H7 (cell line): ENCODE results near the gene RAB21. TPM values are rescaled to one million over a fixed set of nuclear protein-coding genes. Genes with fewer than 3 reads are reported as not detected.

Experiments
- DNase-seq: peaks from one replicate; pipeline ENCODE4 v3.0.0; 2012
- H3K27me3 ChIP-seq: 2 replicates; pipeline ENCODE4 v1.6.0; 2011; ENCODE audit warnings: mild to moderate bottlenecking, low read length; ENCODE audit not compliant: control insufficient read depth, insufficient read depth
- H3K36me3 ChIP-seq: replicated peaks from 2 replicates; pipeline ENCODE4 v1.5.1; 2011; ENCODE audit warnings: low read length; ENCODE audit not compliant: control insufficient read depth, insufficient read depth
- H3K4me3 ChIP-seq: 2 replicates; pipeline ENCODE4 v1.5.1; 2011; ENCODE audit warnings: low read depth, mild to moderate bottlenecking, control low read depth, low read length, moderate library complexity; ENCODE audit not compliant: insufficient read depth
- total RNA-seq: library from RNA; depleted of rRNA; stranded (reverse); fragments of >200 nt; shearing (Covaris generic); gene quantifications from 2 replicates; pipeline ENCODE4 v1.2.3, GENCODE V29; 2014; rRNA removed

The RAB21 gene, protein sequence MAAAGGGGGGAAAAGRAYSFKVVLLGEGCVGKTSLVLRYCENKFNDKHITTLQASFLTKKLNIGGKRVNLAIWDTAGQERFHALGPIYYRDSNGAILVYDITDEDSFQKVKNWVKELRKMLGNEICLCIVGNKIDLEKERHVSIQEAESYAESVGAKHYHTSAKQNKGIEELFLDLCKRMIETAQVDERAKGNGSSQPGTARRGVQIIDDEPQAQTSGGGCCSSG
- 11.6 and 17.2 TPM in 2 replicates for total RNA-seq

DNA sequence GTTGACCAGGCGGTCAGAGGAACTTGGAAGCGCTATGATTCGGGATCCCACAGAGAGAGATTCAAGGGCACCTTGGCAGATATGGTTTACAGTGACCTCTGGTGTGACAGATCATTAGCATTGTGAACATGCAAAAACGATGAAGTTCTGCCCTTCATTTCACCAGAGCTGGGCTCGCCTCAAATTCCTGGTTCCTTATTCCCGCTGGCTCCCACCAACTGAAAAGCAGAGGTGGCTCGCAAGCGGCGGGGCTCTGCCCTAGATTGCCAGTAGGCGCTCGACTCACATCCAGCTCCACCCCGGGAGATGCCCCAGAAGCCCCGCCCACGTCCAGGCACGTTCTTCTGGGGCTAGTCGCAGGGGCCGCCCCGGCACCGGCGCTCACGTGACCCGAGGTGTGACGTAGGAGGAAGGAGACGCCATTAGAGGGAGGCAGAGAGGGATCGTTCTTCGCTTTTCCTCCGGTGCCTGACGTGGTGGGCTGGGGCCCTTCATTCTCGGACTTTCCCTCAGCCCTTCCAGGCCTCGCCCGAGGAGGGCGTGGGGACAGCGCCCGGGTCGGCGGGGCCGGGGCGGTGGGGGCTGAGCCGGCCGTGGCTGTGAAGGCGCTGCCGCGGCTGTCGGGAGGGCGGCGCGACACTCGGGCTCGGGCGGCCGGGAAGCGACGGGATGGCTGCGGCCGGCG is at the start of gene RAB21:
Gene RAB21, plus strand, starts transcription at position 403 of the 685 bp plus-strand sequence. Its CDS starts 267 bp downstream, at position 670.
- Histone ChIP-seq H3K27me3 (no peaks in the 10 kb centered on the region), H3K36me3 (no peaks in the 10 kb centered on the region), H3K4me3 (peak within 1 kb of the TSS; percentile 52)
- peak; percentile 95 for DNase-seq

DNA sequence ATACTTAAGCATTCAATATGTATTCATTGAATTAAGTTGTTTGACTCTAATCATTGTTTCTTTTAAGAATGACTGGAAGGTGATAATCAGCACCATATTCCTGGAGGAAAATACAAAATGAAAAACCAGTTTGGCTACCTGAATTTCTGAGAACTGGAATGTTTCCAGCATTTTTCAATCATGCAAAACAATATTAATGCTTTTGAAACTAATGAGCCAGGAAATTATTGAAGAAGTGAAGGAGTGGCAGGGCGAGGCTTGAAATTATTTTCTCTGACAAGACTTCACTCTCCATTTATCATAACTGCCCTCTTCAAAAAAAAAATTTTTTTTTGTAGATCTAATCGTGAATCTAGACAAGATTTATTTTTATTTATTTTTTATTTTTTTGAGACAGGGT is 49.7 kb upstream of the RAB21 start:
- Histone ChIP-seq H3K27me3 (no peaks in the 10 kb centered on the region), H3K36me3 (no peaks in the 10 kb centered on the region), H3K4me3 (no peak overlapping the region)
- no peak for DNase-seq

DNA sequence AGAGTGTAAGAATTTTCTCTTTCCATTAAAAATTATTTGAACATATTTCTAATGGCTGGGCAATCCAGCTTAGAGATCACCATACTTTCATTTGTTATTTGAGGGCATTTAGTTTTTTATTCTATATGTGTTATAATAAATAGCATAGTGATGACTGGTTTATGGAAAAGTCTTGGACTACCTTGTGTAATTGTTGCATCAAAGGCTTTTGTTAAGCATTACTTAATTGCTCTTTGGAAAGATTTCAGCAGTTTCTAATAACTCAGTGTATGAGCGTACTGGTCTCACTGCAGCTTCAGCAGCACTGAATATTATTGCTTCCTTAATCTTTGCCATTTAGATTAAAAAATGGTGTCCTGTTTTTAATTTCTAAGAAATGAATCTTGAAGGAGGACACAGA is 46.0 kb upstream of the RAB21 start:
- Histone ChIP-seq H3K27me3 (no peaks in the 10 kb centered on the region), H3K36me3 (no peaks in the 10 kb centered on the region), H3K4me3 (no peak overlapping the region)
- no peak for DNase-seq

DNA sequence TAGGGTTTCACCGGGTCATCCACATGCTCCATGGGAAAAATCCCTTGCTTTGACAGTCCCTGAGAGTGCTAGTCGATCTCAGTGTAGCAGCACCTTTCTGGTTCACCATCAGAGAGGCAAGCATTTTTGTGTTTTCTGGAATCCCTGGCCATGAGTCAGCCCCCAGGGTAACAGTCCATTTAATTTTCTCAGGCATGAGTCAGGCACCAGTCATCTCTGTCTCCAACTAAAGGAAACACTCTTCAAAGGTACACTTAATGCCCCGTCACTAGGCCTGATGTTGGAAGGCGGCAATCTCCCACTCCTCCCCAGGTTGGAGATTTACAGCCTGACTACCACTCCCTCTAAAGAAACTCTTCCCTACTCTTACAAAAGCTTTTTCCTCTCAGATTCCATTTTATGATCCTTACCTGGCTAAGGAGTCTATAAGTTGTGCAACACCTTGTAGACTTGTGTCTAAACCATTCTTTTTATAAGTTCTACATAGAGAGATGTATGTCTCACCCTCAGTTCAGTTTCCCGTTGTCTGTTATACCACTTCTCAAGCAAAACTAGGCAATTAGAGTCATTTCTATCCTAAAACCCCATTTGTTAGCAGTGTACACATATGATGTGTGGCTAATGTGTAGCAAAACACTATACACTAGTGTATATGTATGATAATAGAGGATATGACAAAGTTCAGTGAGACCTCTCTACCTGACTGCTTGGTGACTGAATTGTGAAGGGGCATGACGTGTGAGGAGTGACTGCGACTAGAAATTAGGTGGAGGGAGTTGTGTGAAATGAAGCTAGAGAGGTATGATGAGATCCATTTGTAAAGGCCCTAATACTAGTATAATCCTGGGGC is 44.2 kb upstream of the RAB21 start:
- Histone ChIP-seq H3K4me3 (no peak overlapping the region), H3K27me3 (no peaks in the 10 kb centered on the region), H3K36me3 (no peaks in the 10 kb centered on the region)
- DNase-seq, result no peak

DNA sequence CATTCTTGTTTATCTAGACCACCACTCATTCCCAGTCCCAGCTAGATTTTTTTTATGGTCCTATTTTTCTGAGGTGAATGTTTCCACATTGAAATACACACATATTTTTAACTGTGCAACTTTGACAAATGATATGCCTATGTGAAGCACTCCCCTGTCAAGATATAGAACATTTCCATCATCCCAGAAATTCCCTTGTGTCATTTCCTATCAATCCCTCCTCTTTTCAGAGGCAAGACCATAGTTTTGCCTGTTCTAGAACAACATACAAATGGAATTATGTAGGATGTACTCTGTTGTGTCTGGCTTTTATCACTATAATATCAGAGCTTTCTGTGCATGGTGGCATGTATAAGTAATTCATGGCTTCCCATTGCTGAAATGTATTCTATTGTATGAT is 36.1 kb upstream of the RAB21 start:
- no peaks in the 10 kb centered on the region for H3K27me3 ChIP-seq
- no peaks in the 10 kb centered on the region for H3K36me3 ChIP-seq
- H3K4me3 ChIP-seq, result no peak overlapping the region
- DNase-seq, result no peak

DNA sequence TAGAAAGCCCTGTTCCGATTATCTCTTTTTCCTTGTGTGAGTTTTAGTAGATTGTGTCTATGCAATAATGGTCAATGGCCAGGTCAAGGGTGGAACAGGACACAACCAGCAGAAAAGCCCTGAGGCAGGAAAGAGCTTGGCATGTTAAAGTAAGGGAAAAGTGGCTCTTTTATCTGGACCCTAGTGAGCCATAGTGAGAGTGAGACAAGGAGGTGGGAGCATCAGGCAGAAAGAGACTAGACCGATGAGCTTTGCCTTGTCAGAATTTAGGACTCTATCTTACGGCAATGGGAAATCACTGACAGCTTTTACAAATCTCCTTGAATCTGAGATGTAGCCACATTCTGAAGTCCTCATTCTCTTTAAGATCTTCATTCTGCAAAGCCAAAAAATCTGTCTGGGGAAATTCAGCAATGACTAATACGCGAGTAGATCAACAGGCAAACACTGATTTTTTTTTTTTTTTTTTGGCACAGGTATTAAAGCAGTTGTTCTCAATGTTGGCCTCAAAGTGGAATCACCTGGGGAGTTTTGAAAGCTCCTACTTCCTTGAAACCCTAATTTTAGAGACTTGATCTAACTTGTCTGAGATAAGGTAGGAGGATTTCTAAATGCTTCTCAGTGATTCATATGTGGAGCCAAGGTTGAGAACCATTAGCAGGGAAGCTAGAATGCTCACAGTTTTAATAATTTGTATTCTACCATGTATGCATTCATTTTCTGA is 34.9 kb upstream of the RAB21 start:
- Histone ChIP-seq H3K27me3 (no peaks in the 10 kb centered on the region), H3K4me3 (no peak overlapping the region), H3K36me3 (no peaks in the 10 kb centered on the region)
- no peak for DNase-seq

DNA sequence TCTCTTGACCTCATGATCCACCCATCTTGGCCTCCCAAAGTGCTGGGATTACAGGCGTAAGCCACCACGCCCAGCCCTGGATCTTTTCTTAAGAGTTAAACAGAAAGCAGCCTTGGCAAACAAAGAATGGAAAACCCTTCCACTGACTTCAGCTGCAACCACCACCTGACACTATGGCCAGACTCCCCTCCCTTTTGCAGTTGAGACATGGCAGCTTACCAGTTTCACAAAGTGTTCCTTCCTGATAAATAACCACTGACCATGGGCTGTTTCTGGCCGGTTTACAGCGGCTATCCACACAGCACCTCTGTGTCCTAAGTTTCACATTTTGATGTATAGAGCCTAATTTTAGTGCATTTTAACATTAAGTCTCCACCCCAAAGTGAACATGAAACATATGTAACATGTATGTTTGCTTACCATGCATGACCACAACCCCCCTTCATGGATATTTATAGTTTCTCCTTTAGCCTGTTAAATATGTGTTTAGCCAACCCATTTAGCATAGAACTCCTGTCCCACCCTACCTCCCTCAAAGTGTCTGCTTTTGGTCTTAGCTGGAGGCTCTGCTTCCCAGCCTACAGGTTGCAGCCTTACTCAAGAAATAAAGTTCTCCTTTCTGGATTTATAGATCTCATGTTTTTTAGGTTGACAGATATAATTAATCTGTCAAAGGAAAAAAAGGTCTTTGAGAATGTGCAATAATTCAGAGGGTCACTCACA is 32.7 kb upstream of the RAB21 start:
- Histone ChIP-seq H3K27me3 (no peaks in the 10 kb centered on the region), H3K4me3 (no peak overlapping the region), H3K36me3 (no peaks in the 10 kb centered on the region)
- no peak for DNase-seq

DNA sequence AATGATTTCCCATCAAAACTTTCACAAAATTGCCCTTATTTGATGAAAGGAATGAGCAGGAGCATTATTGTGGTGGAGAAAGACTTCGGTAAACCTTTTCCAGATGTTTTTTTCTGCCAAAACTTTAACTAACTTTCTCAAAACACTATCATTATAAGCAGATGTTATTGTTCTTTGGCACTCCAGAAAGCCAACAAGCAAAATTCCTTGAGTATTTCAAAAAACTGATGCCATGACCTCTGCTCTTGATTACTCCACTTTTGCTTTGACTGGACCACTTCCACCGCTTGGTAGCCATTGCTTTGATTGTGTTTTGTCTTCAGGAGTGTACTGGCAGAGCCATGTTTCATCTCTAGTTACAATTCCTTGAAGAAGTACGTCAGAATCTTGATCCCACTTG is 29.7 kb upstream of the RAB21 start:
- Histone ChIP-seq H3K4me3 (no peak overlapping the region), H3K27me3 (no peaks in the 10 kb centered on the region), H3K36me3 (no peaks in the 10 kb centered on the region)
- DNase-seq, result no peak

DNA sequence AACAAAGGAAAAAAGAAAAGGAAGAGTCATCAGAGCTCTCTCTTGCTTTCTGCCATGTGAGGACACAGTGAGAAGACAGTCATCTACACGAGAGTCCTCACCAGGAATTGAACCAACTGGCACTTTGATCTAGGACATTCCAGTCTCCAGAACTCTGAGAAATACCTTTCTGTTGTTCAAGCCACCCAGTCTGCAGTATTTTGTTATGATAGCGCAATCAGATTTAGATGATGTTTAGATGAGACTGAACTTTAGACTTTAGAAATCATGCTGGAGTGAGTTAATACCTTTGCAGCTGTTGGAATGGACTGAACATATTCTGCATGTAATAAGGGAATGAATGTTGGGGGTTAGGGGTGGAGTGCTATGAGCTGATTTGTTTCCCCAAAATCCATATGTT is 28.1 kb upstream of the RAB21 start:
- no peaks in the 10 kb centered on the region for H3K27me3 ChIP-seq
- DNase-seq, result no peak
- H3K36me3 ChIP-seq, result no peaks in the 10 kb centered on the region
- no peak overlapping the region for H3K4me3 ChIP-seq

DNA sequence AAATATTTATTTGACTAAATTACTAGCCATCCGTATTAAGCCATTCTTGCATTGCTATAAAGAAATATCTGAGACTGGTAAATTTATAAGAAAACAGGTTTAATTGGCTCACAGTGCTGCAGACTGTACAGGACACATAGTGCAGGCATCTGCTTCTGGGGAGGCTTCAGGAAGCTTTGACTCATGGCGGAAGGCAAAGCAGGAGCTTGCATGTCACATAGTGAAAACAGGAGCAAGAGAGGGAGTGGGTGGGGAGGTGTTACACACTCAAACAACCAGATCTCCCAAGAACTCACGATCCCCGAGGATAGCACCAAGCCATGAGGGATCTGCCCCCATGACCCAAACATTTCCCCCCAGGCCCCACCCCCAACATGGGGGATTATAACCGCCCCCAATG is 26.7 kb upstream of the RAB21 start:
- H3K4me3 ChIP-seq, result no peak overlapping the region
- no peaks in the 10 kb centered on the region for H3K36me3 ChIP-seq
- no peaks in the 10 kb centered on the region for H3K27me3 ChIP-seq
- DNase-seq, result no peak

DNA sequence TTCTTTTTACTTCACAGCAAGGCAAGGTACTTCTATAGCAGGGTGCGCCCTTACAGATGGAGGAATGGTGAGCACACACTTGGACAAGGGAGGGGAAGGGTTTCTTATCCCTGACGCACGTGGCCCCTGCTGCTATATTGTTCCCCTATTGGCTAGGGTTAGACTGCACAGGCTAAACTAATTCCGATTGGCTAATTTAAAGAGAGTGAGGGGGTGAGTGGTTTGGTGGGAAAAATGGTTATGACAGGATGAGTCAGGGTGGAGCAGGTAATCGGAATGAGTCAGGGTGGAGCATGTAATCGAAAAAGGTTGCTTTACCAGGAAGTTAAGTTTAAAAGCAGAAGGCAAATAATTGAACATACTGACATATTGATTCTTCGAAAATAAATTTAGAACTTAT is 23.7 kb upstream of the RAB21 start:
- no peak overlapping the region for H3K4me3 ChIP-seq
- DNase-seq, result no peak
- no peaks in the 10 kb centered on the region for H3K36me3 ChIP-seq
- no peaks in the 10 kb centered on the region for H3K27me3 ChIP-seq

DNA sequence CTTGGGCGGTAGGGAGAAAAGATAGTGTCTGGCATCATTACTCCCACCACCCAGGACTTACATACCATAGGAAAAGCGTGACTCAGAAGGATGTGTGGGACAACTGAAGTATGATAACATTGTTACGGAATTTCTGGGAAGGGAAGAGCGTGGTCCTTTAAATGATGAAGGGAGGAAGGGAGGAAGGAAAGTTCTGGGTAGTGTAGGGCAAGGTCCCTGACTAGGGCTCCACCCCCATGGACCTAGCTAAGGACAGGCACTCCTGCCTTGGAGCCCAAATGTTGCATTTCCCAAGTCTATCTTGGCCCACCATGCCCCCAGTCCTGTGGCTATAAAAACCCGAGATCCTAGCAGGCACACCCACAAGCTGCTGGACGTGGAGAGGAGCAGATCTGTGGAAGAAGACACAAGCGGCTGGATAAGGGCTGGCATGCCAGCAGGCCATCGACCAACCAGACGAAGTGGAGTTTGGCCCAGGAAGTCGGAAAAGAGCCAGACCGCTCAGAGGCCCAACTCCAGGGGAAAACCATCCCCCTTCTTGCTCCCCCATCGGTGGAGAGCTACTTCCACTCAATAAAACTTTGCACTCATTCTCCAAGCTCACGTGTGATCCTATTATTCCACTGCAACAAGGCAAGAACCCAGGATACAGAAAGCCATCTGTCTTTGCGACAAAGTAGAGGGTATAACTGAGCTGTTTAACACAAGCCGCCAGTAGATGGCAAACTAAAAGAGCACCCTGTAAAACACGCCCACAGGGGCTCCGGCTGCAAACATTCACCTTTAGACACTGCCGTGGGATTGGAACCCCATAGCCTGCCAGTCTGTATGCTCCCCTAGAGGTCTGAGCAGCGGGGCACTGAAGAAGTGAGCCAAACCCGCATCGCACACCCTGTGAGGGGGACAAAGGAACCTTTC is 23.0 kb upstream of the RAB21 start:
- peak; percentile 34 for DNase-seq
- Histone ChIP-seq H3K27me3 (no peaks in the 10 kb centered on the region), H3K36me3 (no peaks in the 10 kb centered on the region), H3K4me3 (no peak overlapping the region)

DNA sequence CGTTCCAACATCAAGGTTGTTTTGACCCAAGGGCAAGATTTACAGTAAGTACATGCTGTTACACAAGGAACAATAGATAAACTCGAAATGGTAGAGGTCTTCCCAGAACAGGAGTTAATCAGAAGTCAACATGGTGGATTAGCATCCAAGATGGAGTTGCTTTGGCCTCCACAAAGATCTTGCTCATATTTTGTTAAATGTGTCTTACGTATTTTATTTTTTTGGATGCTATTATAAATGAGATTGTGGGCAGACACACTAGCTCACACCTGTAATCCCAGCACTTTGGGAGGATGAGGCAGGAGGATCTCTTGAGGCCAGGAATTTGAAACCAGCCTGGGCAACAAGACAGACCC is 22.3 kb upstream of the RAB21 start:
- Histone ChIP-seq H3K36me3 (no peaks in the 10 kb centered on the region), H3K27me3 (no peaks in the 10 kb centered on the region), H3K4me3 (no peak overlapping the region)
- no peak for DNase-seq
